DMS114 treated with DMSO at 0.1 percent for 48 hours (cell line): ENCODE data around the gene PTPRO.

Experiments
- DNase-seq: peaks from one replicate; lab custom pipeline; 2025; ENCODE audit not compliant: unreplicated experiment; lab: John Stamatoyannopoulos, UW

PTPRO gene

GRCh38 chr12:15443611-15444010, 121.3 kb downstream of the PTPRO start:
- no peak for DNase-seq

GRCh38 chr12:15444523-15444922, 122.2 kb downstream of the PTPRO start:
- DNase-seq: no peak

GRCh38 chr12:15446807-15447206, 124.5 kb downstream of the PTPRO start:
- no peak for DNase-seq

GRCh38 chr12:15453613-15454012, 131.3 kb downstream of the PTPRO start:
- DNase-seq: no peak

GRCh38 chr12:15458008-15458407, 135.7 kb downstream of the PTPRO start:
- no peak for DNase-seq

GRCh38 chr12:15468911-15469310, 146.6 kb downstream of the PTPRO start:
- DNase-seq: no peak

- no peak for DNase-seq
Measured at GRCh38 chr12:15469356-15469755, 147.0 kb downstream of the PTPRO start.

- DNase-seq: no peak
Measured at GRCh38 chr12:15472036-15472435, 149.7 kb downstream of the PTPRO start.

- no peak for DNase-seq
Measured at GRCh38 chr12:15474766-15475165, 152.5 kb downstream of the PTPRO start.

GRCh38 chr12:15477761-15478160, 155.5 kb downstream of the PTPRO start:
- no peak for DNase-seq

- no peak for DNase-seq
Measured at GRCh38 chr12:15481846-15482245, 159.5 kb downstream of the PTPRO start.

GRCh38 chr12:15485466-15485865, 163.2 kb downstream of the PTPRO start:
- no peak for DNase-seq

GRCh38 chr12:15486859-15487258, 164.6 kb downstream of the PTPRO start:
- DNase-seq: no peak

GRCh38 chr12:15488481-15488880, 166.2 kb downstream of the PTPRO start:
- no peak for DNase-seq

- DNase-seq: no peak
Measured at GRCh38 chr12:15494329-15495046, 172.2 kb downstream of the PTPRO start.

- DNase-seq: no peak
Measured at GRCh38 chr12:15495746-15496145, 173.4 kb downstream of the PTPRO start.

GRCh38 chr12:15496738-15497137, 174.4 kb downstream of the PTPRO start:
- DNase-seq: no peak

- no peak for DNase-seq
Measured at GRCh38 chr12:15497671-15498292, 175.5 kb downstream of the PTPRO start.

- DNase-seq: no peak
Measured at GRCh38 chr12:15502211-15502610, 179.9 kb downstream of the PTPRO start.

GRCh38 chr12:15505616-15506015, 183.3 kb downstream of the PTPRO start:
- no peak for DNase-seq

GRCh38 chr12:15515010-15515409, 192.7 kb downstream of the PTPRO start:
- no peak for DNase-seq

GRCh38 chr12:15520083-15520482, 197.8 kb downstream of the PTPRO start:
- DNase-seq: no peak

- DNase-seq: no peak
Measured at GRCh38 chr12:15520844-15521243, 198.5 kb downstream of the PTPRO start.
